ENCODE results near the gene GCN1.

GCN1 gene

GRCh38 chr12:120136093-120136770 is 58.3 kb downstream of the GCN1 start:
- TF ChIP-seq CTCF (IDR thresholded peaks at IDR 0.05; ENCODE audit: low read depth, low read length): no peak
- DNase-seq (ENCODE audit: extremely low read depth, low read depth): no peak

- DNase-seq (ENCODE audit: extremely low read depth, low read depth): no peak
Measured at GRCh38 chr12:120134307-120134980, 60.1 kb downstream of the GCN1 start.

GRCh38 chr12:120132863-120133385 is 61.6 kb downstream of the GCN1 start:
- no peak for DNase-seq (ENCODE audit: extremely low read depth, low read depth)
- no peak for TF ChIP-seq CTCF (IDR thresholded peaks at IDR 0.05; ENCODE audit: low read depth, low read length)

More at GRCh38 chr12:120134307-120134980, 60.1 kb downstream of the GCN1 start:
- TF ChIP-seq CTCF (IDR thresholded peaks at IDR 0.05; ENCODE audit: low read depth, low read length): no peak

GRCh38 chr12:120132054-120132836 is 62.3 kb downstream of the GCN1 start:
- no peak for TF ChIP-seq CTCF (IDR thresholded peaks at IDR 0.05; ENCODE audit: low read depth, low read length)

GRCh38 chr12:120131116-120131515 is 63.4 kb downstream of the GCN1 start:
- no peak for DNase-seq (ENCODE audit: extremely low read depth, low read depth)
- TF ChIP-seq CTCF (IDR thresholded peaks at IDR 0.05; ENCODE audit: low read depth, low read length): no peak

More at GRCh38 chr12:120132054-120132836, 62.3 kb downstream of the GCN1 start:
- no peak for DNase-seq (ENCODE audit: extremely low read depth, low read depth)

GRCh38 chr12:120130011-120130410 is 64.5 kb downstream of the GCN1 start:
- no peak for DNase-seq (ENCODE audit: extremely low read depth, low read depth)
- TF ChIP-seq CTCF (IDR thresholded peaks at IDR 0.05; ENCODE audit: low read depth, low read length): no peak
